IMR-90 (cell line): Measurements from ENCODE around the gene LIN7B.

Experiments used
- BHLHE40 ChIP-seq: fragments of 150-350 bp; IDR thresholded peaks from 2 replicates; pipeline ENCODE4 v1.6.1; 2016; ENCODE audit warnings: mild to moderate bottlenecking, low read depth, low read length
- MAZ ChIP-seq: IDR thresholded peaks from 2 replicates; pipeline ENCODE4 v1.6.1; 2012; ENCODE audit warnings: low read depth, mild to moderate bottlenecking, low read length, improper control_type of control experiment, moderate library complexity, borderline replicate concordance
- POLR2A ChIP-seq: IDR thresholded peaks from 2 replicates; pipeline ENCODE4 v1.6.1; 2012; ENCODE audit warnings: mild to moderate bottlenecking, low read depth, low read length
- RAD21 ChIP-seq: IDR thresholded peaks from 2 replicates; pipeline ENCODE4 v1.6.1; 2012; ENCODE audit warnings: low read length, improper control_type of control experiment
- TF ChIP-seq, protein P1 (sequence below): conservative IDR thresholded peaks from 2 replicates; pipeline ENCODE4 v1.5.1; 2012; ENCODE audit warnings: mild to moderate bottlenecking, low read depth, low read length, improper control_type of control experiment

DNA sequence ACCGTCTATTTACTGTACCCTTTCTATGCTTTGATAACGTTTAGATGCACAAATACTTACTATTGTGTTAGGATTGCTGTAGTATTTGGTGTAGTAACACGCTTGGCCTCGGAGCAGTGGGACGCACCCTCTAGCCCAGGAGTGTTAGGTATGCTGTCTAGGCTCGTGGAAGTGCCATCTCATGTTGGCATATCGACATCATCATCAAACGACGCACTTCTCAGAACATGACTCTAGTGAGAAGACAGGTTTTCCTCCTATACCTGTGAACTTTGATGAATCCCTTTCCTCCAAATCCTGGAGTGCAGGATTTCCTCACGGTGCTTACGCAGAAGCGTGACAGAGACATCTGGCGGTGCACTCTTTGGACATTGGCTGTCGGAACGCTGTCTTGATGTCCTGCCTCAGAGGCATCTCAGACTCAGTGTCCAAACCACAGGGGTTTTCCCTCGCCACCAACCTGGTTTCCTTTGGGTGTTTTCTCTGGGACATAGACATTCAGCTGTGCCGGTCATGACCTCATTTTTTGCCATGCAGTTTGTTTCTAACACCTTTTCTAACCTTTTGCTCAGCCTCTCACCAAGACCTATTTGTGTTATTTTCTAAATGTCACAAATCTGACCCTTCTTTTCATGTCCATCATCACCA is 22.7 kb upstream of the LIN7B start:
- TF ChIP-seq POLR2A (no peak), MAZ (no peak), BHLHE40 (no peak), RAD21 (no peak)
- TF ChIP-seq, protein P1, sequence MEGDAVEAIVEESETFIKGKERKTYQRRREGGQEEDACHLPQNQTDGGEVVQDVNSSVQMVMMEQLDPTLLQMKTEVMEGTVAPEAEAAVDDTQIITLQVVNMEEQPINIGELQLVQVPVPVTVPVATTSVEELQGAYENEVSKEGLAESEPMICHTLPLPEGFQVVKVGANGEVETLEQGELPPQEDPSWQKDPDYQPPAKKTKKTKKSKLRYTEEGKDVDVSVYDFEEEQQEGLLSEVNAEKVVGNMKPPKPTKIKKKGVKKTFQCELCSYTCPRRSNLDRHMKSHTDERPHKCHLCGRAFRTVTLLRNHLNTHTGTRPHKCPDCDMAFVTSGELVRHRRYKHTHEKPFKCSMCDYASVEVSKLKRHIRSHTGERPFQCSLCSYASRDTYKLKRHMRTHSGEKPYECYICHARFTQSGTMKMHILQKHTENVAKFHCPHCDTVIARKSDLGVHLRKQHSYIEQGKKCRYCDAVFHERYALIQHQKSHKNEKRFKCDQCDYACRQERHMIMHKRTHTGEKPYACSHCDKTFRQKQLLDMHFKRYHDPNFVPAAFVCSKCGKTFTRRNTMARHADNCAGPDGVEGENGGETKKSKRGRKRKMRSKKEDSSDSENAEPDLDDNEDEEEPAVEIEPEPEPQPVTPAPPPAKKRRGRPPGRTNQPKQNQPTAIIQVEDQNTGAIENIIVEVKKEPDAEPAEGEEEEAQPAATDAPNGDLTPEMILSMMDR: no peak
